NCI-H2196 treated with DMSO at 0.1 percent for 48 hours (cell line): Measurements from ENCODE around the gene SEC14L5.

ENCODE experiments used
- DNase-seq: peaks from one replicate; lab custom pipeline; 2025; ENCODE audit not compliant: unreplicated experiment; lab: John Stamatoyannopoulos, UW

SEC14L5 gene

GRCh38 chr16:5062790-5063765 is 104.9 kb downstream of the SEC14L5 start:
- no peak for DNase-seq

- DNase-seq, result peak; percentile 19
These were observed 106.8 kb downstream of the SEC14L5 start for GRCh38 chr16:5064915-5065314.

- DNase-seq, result no peak
These were observed 107.2 kb downstream of the SEC14L5 start for GRCh38 chr16:5065326-5065725.

GRCh38 chr16:5065813-5066212 is 107.7 kb downstream of the SEC14L5 start, which contains the start of gene C16orf89:
Gene C16orf89, minus strand, starts transcription at chr16:5065956. Its CDS starts 48 bp downstream, at chr16:5065908.
- no peak for DNase-seq

GRCh38 chr16:5066511-5066910 is 108.4 kb downstream of the SEC14L5 start:
- no peak for DNase-seq
